Mesendoderm (in vitro differentiated cells): ENCODE results near the gene METTL2B. TPM values are rescaled to one million over a fixed set of nuclear protein-coding genes. Genes with fewer than 3 reads are reported as not detected.
"Not testable (repeated sequence)": the region's sequence is repeated elsewhere in the genome, so short reads cannot be mapped to it uniquely, and the experiment has no call there.

Experiments
- DNase-seq: peaks from one replicate; pipeline ENCODE4 v3.0.0; 2013
- H2AK5ac ChIP-seq: 2 replicates; pipeline ENCODE4 v1.6.1; 2013; ENCODE audit warnings: low read length, inconsistent platforms
- H2BK120ac ChIP-seq: 2 replicates; pipeline ENCODE4 v1.6.1; 2013; ENCODE audit warnings: low read depth, mild to moderate bottlenecking, low read length, moderate library complexity, mixed read lengths
- H2BK15ac ChIP-seq: replicated peaks from 2 replicates; pipeline ENCODE4 v1.6.1; 2013; ENCODE audit warnings: low read depth, mild to moderate bottlenecking, moderate library complexity
- H2BK5ac ChIP-seq: 2 replicates; pipeline ENCODE4 v1.6.1; 2013; ENCODE audit warnings: low read length, inconsistent platforms
- H3K18ac ChIP-seq: 2 replicates; pipeline ENCODE4 v1.6.1; 2013; ENCODE audit warnings: mild to moderate bottlenecking, low read length, mixed read lengths
- H3K23ac ChIP-seq: one replicate; pipeline ENCODE4 v1.6.1; 2013; ENCODE audit warnings: low read length
- H3K27ac ChIP-seq: 2 replicates; pipeline ENCODE4 v1.5.1; 2013; ENCODE audit warnings: low read depth, mild to moderate bottlenecking, inconsistent platforms, low read length, moderate library complexity
- H3K27me3 ChIP-seq: 2 replicates; pipeline ENCODE4 v1.6.1; 2013; ENCODE audit warnings: low read length, control low read depth, mild to moderate bottlenecking, inconsistent platforms; ENCODE audit not compliant: insufficient read depth, poor library complexity
- H3K36me3 ChIP-seq: 2 replicates; pipeline ENCODE4 v1.6.1; 2013; ENCODE audit warnings: low read length, inconsistent platforms; ENCODE audit not compliant: control insufficient read depth, insufficient read depth
- H3K4ac ChIP-seq: one replicate; pipeline ENCODE4 v1.6.1; 2013; ENCODE audit warnings: low read depth, mild to moderate bottlenecking, low read length, moderate library complexity
- H3K4me1 ChIP-seq: 2 replicates; pipeline ENCODE4 v1.6.1; 2013; ENCODE audit warnings: low read depth, low read length, inconsistent platforms; ENCODE audit not compliant: control insufficient read depth
- H3K4me2 ChIP-seq: 2 replicates; pipeline ENCODE4 v1.6.1; 2013; ENCODE audit warnings: low read length
- H3K4me3 ChIP-seq: 2 replicates; pipeline ENCODE4 v1.5.1; 2013; ENCODE audit warnings: mild to moderate bottlenecking, low read length
- H3K56ac ChIP-seq: one replicate; pipeline ENCODE4 v1.6.1; 2013; ENCODE audit warnings: low read length
- H3K79me1 ChIP-seq: 2 replicates; pipeline ENCODE4 v1.6.1; 2013; ENCODE audit warnings: low read length, inconsistent platforms
- H3K79me2 ChIP-seq: 2 replicates; pipeline ENCODE4 v1.6.1; 2013; ENCODE audit warnings: mild to moderate bottlenecking, low read length; ENCODE audit not compliant: control insufficient read depth, insufficient read depth
- H3K9ac ChIP-seq: 2 replicates; pipeline ENCODE4 v1.6.1; 2013; ENCODE audit warnings: low read length, inconsistent platforms
- H4K5ac ChIP-seq: one replicate; pipeline ENCODE4 v1.6.1; 2013; ENCODE audit warnings: low read length
- H4K8ac ChIP-seq: one replicate; pipeline ENCODE4 v1.6.1; 2013; ENCODE audit warnings: low read depth, mild to moderate bottlenecking, control low read depth, low read length, moderate library complexity
- WGBS: extraction: QIAGEN DNeasy Blood & Tissue Kit; methylation state at CpG from one replicate; pipeline ENCODE4 v1.1.7; 2013; ENCODE audit warnings: low lambda C conversion rate, missing lambda C conversion rate; ENCODE audit not compliant: insufficient coverage; ENCODE audit errors: extremely low coverage; 5-methylcytosine and 5-hydroxymethylcytosine counted together
- small RNA-seq: library from polyadenylated mRNA; stranded (forward); fragments of <200 nt; extraction: miRNeasy Mini kit (QIAGEN cat#:217004); gene quantifications from one replicate; pipeline ENCODE3, GENCODE V24; 2013; ENCODE audit not compliant: insufficient read depth

The METTL2B gene

DNA sequence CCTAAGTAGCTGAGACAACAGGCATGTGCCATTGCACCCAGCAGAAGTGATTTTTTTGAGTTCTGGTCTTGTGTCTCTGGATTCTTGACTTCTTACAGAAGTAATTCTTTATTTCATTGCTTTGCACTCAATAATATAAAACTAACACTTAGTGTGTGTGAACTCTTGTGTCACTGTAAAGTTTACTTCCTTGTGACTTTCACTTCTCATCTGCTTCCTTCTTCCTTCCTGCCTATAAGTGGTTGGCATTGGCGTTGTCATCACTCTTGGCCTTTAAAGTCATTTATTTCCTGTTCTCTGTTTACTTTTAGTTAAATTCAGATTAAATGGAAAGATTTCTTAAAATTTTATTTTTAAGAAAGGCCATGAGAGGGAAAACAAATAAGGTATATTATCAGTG, 66.8 kb downstream of the METTL2B start:
- not testable (repeated sequence) for H3K18ac ChIP-seq, H4K5ac ChIP-seq, H3K23ac ChIP-seq, H2BK15ac ChIP-seq, H3K9ac ChIP-seq, H3K4me2 ChIP-seq, H3K79me1 ChIP-seq, H2BK5ac ChIP-seq, H4K8ac ChIP-seq, H3K27me3 ChIP-seq, H2AK5ac ChIP-seq, H3K36me3 ChIP-seq, H2BK120ac ChIP-seq, DNase-seq, H3K27ac ChIP-seq, H3K4me3 ChIP-seq, H3K79me2 ChIP-seq, H3K56ac ChIP-seq, H3K4ac ChIP-seq, H3K4me1 ChIP-seq
- no CpG with 5 or more reads among the region's 1 CpG for WGBS

GRCh38 chr7:128546319-128546851, 69.8 kb downstream of the METTL2B start:
- no CpG with 5 or more reads among the region's 9 CpGs for WGBS
- H2BK120ac ChIP-seq, H3K36me3 ChIP-seq: not testable (repeated sequence)

DNA sequence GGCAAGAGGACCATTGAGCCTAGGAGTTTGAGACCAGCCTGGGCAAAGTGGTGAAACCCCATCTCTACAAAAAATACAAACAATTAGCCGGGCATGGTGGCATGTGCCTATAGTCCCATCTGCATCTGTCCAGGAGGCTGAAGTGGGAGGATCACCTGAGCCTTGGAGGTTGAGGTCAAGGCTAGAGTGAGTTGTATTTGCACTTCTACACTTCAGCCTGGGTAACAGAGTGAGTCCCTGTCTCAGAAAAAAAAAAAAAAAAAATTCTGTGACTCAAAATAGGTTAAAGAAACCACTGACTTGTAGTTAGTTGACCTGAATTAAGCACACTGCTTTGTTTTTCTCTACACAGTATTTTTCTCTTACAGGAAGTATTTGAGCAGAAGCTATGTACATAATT, 74.4 kb downstream of the METTL2B start:
- no peak overlapping the region for H3K56ac ChIP-seq
- no peak overlapping the region for H4K8ac ChIP-seq
- H2BK5ac ChIP-seq: no peak overlapping the region
- H3K4me2 ChIP-seq: no peak overlapping the region
- no peak overlapping the region for H2AK5ac ChIP-seq
- no peak overlapping the region for H3K4me3 ChIP-seq
- H3K4me1 ChIP-seq: no peaks in the 10 kb centered on the region
- no peak overlapping the region for H3K18ac ChIP-seq
- DNase-seq: no peak
- no peaks in the 10 kb centered on the region for H3K79me2 ChIP-seq
- WGBS: no CpG with 5 or more reads among the region's 1 CpG
- no peak overlapping the region for H2BK120ac ChIP-seq
- no peak overlapping the region for H3K9ac ChIP-seq
- H4K5ac ChIP-seq: no peak overlapping the region
- H3K27ac ChIP-seq: no peak overlapping the region
- H3K27me3 ChIP-seq: no peaks in the 10 kb centered on the region
- no peak overlapping the region for H3K4ac ChIP-seq
- no peak overlapping the region for H2BK15ac ChIP-seq
- no peaks in the 10 kb centered on the region for H3K36me3 ChIP-seq
- no peaks in the 10 kb centered on the region for H3K79me1 ChIP-seq
- H3K23ac ChIP-seq: no peak overlapping the region

More at GRCh38 chr7:128546319-128546851, 69.8 kb downstream of the METTL2B start:
- not testable (repeated sequence) for H2BK5ac ChIP-seq, H3K56ac ChIP-seq, H3K79me1 ChIP-seq, H3K9ac ChIP-seq, H3K4me2 ChIP-seq, H2AK5ac ChIP-seq, H3K79me2 ChIP-seq, H3K4me1 ChIP-seq, H2BK15ac ChIP-seq, DNase-seq, H3K4me3 ChIP-seq, H3K23ac ChIP-seq, H3K27me3 ChIP-seq, H4K8ac ChIP-seq, H3K4ac ChIP-seq, H3K27ac ChIP-seq, H4K5ac ChIP-seq, H3K18ac ChIP-seq

DNA sequence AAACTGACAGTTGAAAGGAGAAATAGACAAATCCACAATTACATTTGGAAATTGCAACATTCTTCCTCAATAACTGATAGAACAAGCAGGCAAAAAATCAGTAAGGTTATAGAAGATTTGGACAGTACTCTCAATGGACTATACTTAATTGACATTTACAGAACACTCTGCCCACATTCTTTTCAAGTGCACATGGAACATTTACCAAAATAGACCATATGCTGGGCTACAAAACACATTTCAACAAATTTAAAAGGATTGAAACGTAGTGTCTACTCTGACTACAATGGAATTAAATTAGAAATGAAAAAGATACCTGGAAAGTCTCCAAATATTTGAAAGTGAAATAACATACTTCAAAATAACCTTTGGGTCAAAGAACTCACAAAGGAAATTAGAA, 77.8 kb downstream of the METTL2B start:
- WGBS: no CpG with 5 or more reads among the region's 1 CpG

More for the DNA sequence above, 77.8 kb downstream of the METTL2B start:
- not testable (repeated sequence) for H3K23ac ChIP-seq, H3K36me3 ChIP-seq, H4K8ac ChIP-seq, H3K4me2 ChIP-seq, H3K4ac ChIP-seq, DNase-seq, H4K5ac ChIP-seq, H3K27ac ChIP-seq, H3K18ac ChIP-seq, H3K4me1 ChIP-seq, H3K79me1 ChIP-seq, H3K9ac ChIP-seq, H2BK120ac ChIP-seq, H2BK5ac ChIP-seq, H3K4me3 ChIP-seq, H3K27me3 ChIP-seq, H3K79me2 ChIP-seq, H3K56ac ChIP-seq, H2AK5ac ChIP-seq, H2BK15ac ChIP-seq

Small RNA genes within 50 kb of the gene (small RNA-seq; reads per million reads assigned to genes)
- gene AC010655.1 (not detected), gene AC010655.2 (not detected), gene RF00017 (not detected), gene RNU7-54P (not detected)
